HG02610 (cell line): ENCODE results near the gene HTR1A.
A peak's percentile ranks its signal among the peaks of the same experiment; 100 is the strongest.

Experiments
- ATAC-seq: cut with Tn5 transposase; IDR thresholded peaks from one replicate; pipeline ENCODE4 v1.9.1; 2021; ENCODE audit warnings: mild to moderate bottlenecking, moderate library complexity; ENCODE audit not compliant: unreplicated experiment

HTR1A gene

DNA sequence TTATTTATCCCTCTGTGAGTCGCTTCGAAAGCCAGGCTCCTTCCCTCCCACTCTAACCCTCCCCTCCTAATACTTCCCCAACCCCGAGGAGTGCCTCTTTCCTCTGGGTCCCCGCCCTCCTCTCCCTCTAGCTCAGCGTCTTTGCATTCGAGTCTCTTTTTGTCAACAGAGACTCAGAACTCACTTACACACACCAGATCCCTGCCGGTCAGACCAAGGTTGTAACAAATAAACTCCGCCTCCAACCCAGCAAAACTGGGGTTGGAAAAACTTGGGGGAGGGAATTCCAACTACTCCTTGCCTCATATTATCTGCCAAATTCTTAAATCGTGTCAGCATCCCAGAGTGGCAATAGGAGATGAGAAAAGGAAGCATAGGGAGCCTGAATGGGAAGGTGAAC, at the start of gene HTR1A:
Gene HTR1A (minus strand): TSS at position 167 of the 400 bp plus-strand sequence. CDS start 726 bp downstream, outside the sequence.
- no peak for ATAC-seq

DNA sequence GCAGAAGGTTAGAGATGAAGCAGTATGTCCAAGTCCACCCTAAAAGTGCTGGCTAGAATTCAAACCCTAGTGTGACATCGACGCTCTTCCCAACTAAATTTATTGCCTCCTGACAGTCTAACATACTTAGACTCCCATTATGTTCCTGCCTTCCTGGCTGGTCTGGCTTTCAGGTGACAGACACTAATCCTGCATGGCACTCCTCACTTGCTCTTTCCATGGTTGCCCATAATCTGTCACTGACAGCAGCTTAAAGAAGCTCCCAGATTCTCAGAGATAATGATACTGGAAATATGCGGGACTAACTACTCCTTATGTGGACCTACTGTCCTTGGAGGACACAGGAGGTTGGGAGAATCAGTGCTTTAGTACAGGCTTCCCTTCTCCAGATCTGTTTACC, 41.7 kb upstream of the HTR1A start:
- ATAC-seq = no peak

DNA sequence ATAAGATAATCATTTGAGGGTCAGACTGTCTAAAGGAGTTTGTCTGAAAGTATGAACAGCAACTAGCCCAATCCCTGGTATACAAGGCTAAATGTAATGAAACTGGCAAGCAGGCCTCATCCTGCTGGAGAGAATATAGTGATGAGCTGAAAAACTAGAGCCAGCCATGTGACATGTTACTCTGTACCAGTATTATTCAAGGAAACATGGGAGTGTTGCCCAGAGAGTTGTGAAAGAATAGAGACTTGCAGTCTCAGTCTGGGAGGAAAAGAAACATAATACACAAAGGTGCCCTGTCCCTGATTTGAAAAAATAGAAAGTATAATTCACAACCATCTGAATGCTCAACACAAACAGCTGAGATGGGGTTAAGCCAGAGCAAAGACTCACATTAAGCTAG, 37.9 kb upstream of the HTR1A start:
- no peak for ATAC-seq

DNA sequence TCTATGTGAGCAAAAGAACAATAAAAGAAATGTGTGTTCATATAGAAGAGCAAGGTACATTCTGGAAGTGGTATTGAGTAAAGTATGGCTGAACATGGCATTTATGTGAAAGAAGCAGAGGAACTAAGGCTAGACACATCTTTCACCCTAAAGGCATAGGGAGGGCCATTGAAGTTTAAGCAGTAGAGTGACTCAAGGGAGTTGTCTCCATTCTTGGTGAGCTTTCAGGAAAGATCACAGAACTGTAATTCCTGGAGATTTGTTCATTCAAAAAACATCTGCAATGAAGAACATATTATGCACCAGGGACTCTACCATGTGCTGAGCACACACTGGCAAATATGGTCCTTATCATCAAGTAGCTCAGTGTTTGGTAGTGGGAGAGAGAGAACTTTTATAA, 24.8 kb upstream of the HTR1A start:
- no peak for ATAC-seq

DNA sequence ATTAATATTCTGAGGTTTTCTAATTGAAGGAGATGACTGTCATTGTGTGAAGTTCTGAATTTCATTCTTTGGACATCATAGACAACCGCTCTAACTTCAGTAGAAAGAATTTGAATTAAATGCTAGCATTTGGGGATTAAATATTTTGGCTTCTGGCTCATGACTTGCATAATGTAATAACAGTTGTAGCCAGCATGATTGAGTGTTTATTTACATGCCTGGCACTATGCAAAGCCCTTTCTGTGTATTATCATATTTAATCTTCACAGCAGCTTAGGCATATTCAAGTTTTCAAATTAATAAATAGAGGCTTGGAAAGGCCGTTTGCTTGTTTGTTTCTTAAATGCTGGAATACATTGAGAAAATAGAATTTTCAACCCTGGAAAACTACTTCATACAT, 19.6 kb upstream of the HTR1A start:
- no peak for ATAC-seq

DNA sequence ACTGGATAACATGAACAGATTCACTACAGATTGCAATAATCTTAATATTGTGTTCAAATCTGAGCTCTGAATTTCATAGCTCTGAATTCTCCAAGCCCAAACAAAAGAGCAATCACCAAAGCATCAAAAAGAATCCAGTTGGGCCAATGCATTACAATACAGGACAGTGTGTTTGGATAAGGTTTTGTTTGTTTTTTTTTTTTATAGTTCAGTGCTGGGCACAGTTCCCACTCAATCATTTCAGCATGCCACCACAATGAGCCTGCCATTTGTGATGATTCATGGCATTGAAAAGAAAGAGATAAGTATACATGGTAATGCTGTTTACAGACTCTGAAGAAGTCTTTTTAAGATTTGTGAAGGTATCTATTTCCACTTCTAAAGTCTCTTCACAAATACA, 1.7 kb upstream of the HTR1A start:
- ATAC-seq = no peak

DNA sequence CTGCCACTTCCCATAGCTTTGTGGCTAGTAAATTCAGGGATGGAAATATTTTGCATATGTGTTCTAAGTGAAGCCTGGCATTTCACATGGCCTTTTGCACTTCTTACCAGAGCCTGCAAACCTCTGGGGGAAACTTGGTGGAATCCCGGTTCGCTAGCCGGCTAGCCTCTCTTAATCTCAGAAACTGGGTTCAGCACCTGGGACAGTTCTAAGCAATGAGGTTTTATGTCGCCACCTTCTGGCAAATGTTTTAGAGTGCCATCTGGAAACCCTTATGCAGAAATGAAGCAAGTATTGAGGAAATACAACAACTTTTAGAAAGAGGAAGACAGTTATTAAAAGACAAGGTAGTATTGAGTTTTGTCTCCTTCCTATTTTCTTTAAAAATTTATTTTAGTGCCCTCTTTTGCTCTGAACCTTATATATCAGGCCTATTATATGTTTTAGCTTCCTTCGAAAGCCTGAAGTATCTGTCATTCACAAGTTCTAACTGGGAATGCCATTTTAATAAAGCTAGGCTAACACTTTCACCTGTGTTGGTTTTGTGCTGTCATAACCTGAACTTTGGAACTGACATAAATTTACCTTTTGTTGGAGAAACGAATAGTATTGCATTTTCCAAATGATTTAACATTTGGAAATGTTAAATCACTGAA, 963 bp upstream of the HTR1A start:
- ATAC-seq = peak; percentile 78

DNA sequence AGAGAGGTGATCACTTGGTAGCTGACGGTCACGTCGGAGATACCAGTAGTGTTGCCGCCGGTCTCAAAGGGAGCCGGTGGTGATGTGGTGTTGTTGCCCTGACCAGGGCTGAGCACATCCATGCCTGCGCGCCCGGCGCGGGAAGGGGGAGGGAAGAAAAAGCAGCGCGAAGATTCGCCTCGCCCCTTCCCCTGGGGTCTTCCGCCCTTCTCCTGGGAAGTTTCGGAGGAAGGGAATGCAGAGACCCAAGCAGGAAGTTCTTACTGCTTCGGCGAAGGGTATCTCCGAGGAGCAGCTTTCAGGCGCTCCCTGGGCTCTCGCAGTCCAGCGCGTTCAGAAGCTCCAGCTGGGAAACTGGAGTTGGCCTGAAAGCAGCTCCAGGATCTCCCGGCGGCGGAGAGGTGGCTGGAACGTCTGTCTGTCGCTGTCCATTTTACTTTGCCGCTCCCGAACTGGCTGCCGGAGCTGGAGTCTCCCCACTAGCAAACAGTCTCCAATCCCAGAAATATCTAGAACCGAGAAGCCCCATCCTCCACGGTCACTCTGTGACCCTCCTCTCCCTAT, 565 bp downstream of the HTR1A start:
- ATAC-seq = no peak

DNA sequence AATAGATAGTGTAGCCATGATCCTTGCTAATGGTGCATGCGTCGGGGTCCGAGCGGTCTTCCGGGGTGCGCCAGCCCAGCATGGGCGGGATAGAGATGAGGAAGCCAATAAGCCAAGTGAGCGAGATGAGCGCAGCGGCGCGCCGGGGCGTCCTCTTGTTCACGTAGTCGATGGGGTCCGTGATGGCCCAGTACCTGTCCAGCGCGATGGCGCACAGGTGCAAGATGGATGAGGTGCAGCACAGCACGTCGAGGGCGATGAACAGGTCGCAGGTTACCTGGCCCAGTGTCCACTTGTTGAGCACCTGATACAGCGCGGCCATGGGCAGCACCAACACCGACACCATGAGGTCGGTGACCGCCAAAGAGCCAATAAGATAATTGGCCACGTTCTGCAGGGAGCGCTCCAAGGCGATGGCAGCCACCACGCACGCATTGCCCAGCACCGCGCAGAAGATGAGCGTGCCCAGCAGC, 1.1 kb downstream of the HTR1A start:
- ATAC-seq = no peak

DNA sequence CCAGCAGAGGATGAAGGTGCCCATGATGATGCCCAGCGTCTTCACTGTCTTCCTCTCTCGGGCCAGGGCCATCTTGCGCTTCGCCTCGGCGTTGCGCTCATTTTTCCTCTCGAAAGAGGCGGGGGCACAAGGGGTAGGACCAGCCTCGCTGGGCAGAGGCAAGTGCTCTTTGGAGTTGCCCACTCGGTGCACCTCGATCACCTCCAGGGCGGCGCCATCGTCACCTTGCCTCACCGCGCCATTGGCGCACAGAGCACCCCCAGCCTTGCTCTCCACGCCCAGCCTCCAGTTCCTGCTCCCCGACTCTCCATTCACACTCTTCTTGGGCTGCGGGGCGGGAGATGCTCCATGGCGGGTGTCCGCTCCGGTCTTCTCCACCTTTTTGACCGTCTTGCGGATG, 1.6 kb downstream of the HTR1A start:
- no peak for ATAC-seq

DNA sequence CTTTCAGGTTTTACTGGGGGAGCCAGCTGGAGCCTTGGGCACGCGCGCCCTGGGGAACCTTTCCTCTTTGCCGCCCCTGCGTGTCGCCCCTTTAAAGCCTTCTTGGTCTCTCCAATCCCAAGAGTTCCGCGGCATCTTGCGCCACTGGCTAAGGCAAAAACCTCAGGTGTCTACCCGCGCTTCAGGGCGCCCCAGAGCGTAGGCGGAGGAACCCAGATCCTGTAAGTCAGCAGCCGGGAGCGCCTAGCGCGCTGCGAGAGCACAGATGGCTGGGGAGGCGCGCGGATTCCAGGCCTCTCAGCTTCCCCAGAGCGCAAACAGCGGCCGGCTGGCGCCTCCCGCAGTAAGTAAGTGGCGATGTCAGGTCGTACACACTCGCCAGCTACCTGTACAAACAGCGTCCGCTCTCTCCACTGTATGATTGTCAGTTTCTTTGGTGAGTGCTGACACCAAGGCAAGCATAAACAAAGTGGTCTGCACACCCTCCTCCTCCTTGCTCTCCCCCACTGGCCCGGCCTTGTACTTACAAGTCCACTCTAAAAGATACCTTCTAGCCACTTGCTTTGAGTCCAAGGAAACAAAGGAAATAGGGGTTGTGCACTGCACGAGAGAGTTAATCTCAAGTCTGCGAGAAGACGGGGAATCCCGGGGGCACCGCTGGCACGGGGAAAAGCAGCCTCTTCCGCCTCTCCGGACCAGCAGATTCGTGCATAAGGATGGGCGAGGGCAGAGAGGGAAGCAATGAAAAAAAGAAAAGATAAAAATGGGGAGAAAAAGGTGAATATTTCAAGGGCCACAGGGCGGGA, 2.9 kb downstream of the HTR1A start:
- ATAC-seq = no peak

DNA sequence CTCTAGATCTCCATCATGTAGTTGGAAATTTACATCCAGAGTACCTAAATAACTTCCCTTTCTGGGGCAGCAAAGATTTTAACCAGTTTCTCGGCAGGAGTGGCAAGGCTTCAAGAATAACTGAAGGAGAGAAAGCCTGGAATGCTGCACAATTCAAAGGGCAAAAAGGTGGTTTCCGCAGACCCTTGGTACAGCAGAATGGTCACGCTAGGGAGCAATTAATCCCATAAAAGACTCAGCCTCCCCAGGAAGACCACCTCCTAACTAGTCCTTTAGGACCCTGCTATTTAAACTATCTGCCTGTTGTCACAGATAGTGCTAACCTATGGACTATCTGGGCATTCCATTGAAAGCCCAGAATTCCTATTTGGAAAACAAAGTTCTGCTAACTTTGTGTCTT, 3.6 kb downstream of the HTR1A start:
- no peak for ATAC-seq

DNA sequence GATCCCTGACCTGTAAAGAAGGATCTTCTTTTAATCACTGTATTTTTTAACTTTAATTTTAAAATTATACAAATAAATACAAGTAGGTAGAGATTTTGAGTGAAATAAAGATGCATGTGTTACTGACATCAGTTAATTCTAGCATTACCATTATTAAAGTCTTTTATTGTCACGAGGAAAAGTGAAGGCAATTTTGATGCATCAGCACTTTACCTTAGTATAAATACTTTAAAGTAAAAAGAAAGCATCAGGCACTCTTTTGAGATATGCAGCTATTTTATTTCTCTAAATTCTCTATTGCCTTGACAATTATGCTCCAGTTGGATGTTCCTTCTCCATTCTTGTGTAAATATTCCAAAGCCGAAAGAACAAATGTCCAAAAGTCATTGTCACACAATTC, 4.6 kb downstream of the HTR1A start:
- no peak for ATAC-seq

DNA sequence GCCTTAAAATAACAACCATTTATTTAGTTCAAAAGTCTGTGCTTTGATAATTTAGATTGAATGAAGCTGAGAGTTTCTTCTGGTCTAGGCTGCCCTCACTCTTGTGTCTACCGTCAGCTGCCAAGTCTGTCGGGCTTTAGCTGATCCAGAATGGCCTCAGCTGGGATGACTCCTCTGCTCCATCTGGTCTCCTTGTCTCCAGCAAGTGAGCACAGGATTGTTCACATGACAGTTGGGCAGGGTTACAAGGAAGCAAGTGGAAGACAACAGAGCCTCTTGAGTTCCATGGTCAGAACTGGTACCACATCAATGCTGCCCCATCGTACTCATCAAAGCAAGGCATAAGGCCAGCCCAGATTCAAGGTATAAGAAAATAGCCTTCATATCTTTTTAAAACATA, 9.0 kb downstream of the HTR1A start:
- ATAC-seq = no peak

DNA sequence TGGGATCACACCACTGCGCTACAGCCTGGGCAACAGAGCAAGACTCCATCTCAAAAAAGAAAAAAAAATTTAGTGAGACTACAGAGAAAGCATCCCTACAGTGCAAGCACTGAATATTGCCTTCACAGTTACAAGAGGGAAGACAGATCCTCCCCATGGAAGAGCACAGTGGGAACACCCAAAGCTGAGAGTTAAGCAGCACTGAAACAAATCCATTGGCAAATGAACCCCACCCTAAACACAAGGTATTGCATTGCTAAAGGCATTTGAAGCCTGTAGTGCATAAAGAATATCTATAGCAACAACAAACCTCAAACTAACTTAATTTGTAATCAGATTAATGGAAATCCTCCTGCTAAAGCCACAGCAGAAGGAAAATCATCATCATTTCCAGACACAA, 27.1 kb downstream of the HTR1A start:
- ATAC-seq = no peak

DNA sequence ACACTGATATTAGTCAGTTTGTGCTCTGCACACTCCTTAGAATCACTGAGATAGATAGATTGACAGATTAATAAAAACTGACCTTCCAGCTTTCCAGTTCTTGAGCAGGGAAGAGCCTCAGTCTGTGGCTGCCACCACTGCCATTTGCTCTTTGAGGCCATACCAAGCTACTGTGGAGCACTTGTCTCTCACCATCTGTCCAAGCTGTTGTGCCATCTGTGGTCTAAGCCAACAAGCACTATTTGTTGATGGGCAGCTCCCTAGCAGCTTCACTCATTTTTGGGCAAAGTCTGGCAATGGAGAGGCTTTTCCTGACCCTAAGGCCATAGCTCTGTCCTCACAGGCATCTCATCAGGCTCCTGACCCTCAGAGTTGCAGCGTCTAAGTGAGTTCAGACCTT, 30.4 kb downstream of the HTR1A start:
- no peak for ATAC-seq

DNA sequence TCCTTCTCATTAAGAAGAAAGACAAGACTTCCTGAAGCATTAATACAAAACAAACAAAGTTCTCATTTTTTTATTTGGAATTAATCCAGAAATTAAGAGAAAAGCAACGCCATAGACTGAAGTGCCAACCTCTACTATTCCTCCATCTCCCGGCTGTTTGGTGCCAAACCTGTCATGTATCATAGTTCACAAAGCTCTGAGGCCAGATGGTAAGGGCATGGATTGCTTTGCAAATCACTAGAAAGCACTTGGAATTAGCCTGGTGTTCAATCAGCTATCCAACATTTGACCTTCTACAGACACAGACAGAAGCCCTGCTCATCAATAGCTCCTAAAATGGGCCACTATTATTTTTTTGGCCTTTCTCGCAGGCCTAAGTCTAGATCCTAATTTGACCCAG, 33.8 kb downstream of the HTR1A start:
- no peak for ATAC-seq

DNA sequence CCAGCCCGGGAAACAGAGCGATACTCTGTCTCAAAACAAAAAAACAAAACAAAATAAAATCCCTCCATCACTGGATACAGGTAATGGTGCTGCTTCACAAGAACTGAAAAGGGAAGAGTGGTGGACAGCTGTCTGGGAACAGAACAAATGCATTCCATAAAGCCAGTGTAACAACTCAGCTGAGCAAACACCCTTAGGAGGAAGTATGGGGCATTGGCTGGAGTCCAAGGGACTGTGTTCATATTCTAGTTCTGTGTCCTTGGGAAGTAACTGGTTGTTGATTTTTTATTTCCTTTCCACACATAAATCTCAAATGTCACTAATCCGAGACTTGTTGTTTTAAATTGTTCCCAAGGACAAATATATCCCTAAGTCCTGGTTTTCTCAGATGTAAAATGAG, 38.3 kb downstream of the HTR1A start:
- no peak for ATAC-seq

DNA sequence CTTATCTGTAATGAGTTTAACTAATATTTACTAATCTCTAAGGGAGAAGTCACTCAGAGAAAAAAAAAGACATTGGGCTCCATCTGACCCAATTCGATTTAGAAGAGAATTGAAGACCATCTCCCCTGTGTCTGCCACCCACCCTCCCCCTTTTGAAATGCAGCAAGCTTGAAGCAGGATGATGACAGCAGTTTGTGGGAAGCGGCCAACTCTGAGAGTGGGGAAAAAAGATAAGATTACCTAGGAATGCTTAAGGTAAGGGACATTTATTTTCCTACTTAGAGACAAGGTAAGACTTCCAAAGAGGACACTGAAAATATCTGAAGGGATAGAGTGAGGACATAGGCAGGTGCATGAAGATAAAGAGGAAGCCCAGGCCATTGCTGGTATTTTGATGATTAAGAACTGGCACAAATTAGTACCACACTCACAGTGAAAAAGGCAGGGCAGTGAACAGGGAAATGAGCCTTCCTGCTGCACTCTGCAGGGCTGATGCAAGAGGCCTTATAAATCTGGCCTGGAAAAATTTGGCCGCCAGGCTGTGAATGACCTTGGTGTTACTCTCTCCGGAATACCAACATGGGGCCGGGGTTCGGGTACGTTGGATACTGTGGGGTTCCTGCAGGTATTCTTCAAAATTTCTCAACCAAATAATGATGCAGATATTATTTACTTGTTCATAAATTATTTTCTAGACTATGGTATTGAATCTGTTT, 42.3 kb downstream of the HTR1A start:
- ATAC-seq = no peak

DNA sequence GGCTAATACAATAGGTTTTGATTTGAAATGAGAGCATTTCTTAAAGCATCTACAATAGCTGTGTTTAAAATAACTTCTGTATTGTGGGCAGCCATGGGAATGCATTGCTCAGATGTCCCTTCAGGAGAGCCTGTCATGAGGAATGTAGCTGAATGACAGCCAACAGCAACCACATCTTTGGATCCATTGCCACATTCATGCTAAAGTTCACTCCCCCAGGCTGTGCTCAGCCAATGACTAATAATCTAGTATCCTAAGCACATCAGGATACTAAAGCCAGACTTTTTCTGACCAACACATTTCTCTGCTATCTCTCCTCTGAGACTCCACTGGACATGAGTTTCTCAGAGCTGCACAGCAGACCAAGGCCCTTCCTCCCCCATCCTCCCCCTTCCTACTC, 45.5 kb downstream of the HTR1A start:
- ATAC-seq = no peak

DNA sequence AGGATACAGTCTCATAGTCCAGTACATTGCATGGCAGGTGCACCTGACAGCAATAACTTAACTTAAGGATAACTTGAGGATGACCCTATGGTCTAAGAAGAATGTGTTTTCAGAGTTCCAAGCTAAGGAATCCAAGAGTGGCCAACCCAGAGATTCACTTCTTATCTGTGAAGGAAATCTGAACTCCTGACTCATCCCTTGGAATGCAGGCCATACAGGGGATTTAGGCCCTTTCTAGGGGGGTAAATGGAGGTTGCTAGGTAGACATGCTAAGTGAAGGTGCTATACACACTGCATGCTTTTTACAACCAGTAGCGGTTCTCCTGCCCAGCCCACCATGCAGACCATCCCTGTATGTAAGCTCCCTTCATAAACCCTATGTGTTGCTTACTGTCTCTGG, 50.4 kb downstream of the HTR1A start:
- ATAC-seq = no peak
